ENCODE results near the gene LDAH. TPM values are rescaled to one million over a fixed set of nuclear protein-coding genes. Genes with fewer than 3 reads are reported as not detected.

LDAH gene
- total and polyA plus RNA-seq, 10 of the 15 experiments (the other 5 are each of a cell fraction or from before 2014, with no cell fraction given), result 17.9 to 44.7 (median 30.0) TPM

DNA sequence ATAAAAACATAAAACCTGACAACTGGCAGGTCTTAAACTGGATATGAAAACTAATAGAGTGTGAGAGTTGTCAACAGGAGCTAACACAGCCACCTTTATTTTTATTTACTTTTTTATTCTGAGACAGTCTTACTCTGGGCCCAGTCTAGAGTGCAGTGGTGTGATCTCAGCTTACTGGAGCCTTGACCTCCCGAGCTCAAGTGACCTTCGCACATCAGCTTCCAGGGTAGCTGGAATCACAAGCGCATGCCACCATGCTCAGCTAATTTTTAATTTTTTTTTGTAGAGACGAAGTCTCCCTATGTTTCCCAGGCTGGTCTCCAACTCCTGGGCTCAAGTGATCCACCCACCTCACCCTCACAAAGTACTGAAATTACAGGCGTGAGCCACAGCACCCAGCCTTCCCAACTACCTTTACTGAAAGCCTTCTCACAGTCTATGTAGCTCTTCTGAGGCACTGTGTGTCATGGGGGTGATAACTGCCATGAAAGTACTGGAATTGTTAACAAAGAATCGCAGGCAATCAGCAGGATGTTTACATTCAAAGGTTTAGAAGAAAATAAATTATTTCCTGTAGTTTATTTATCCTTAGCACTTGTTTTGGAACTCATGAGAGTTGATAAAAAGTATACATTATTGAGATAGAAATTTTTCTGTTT is 131.7 kb downstream of the LDAH start:
- intact Hi-C loops (cut with micrococcal nuclease; ENCODE audit: unreplicated experiment) (no loop called here), in situ Hi-C loops (cut with MboI) (no loop called here)
- ChIA-PET CTCF (interaction anchor here (1.4 kb wide), 1 partner anchor 30 kb away, joined by 7 read pairs; no protein-coding TSS in a partner anchor), RAD21 (ENCODE audit: unreplicated experiment) (interaction anchor here (0.8 kb wide), 1 partner anchor 40 kb away, joined by 3 read pairs; the partner anchor contains the start of gene HS1BP3), POLR2A (no interaction called here), SMC1A (ENCODE audit: uncharacterized antibody, unreplicated experiment) (interaction anchor here (0.6 to 0.9 kb wide), 2 partner anchors 53 to 92 kb away, joined by 5 to 6 read pairs; no protein-coding TSS in a partner anchor)
- no TSS peak for BruUV-seq (replicated peaks)
- 94% methylated on average over 6 of the region's 6 CpGs for WGBS (ENCODE audit: insufficient coverage, insufficient replicate concordance, low lambda C conversion rate, missing lambda C conversion rate)
- H3K36me3 ChIP-seq (ENCODE audit: control insufficient read depth in 2 of 2, insufficient read depth in 2 of 2, low read length in 1 of 2), result peaks cover 0 to 14% of the 10 kb centered on the region in 2 experiments; a peak in 3 of 4 replicates
- H3K79me2 ChIP-seq (ENCODE audit: control insufficient read depth, insufficient read depth, low read length), result no peaks in the 10 kb centered on the region; the same call in 1 of the 2 replicates
- H3K4me1 ChIP-seq (ENCODE audit: control insufficient read depth, insufficient read depth, low read length), result peaks cover 4% of the 10 kb centered on the region; the same call in 1 of the 2 replicates
- ATAC-seq, result no peak
- DNase-seq (ENCODE audit: low read depth, low spot score), result no peak
- H3K4me3 ChIP-seq, result no peak overlapping the region
- TF ChIP-seq ZNF217 (IDR thresholded peaks at IDR 0.05) (no peak), NFYA (IDR thresholded peaks at IDR 0.05; ENCODE audit: borderline replicate concordance, low read depth, low read length) (no peak), EP300 (IDR thresholded peaks at IDR 0.05; ENCODE audit: borderline replicate concordance in 1 of 2, control insufficient read depth in 1 of 2, low read depth in 2 of 2, low read length in 2 of 2) (no peak)
- H3K27ac ChIP-seq (ENCODE audit: control insufficient read depth, insufficient read depth), result no peak overlapping the region
- no peaks in the 10 kb centered on the region for H3K9me3 ChIP-seq (replicated peaks; ENCODE audit: control insufficient read depth, insufficient read depth, low read length)
- H3K9ac ChIP-seq (ENCODE audit: control insufficient read depth, insufficient read depth, low read length), result no peak overlapping the region
- no peak for FAIRE-seq
- no peak overlapping the region for H3K4me2 ChIP-seq (ENCODE audit: control insufficient read depth, insufficient read depth)
- no peak overlapping the region for H2AFZ ChIP-seq (ENCODE audit: control insufficient read depth, low read depth, low read length)
- no peaks in the 10 kb centered on the region for H4K20me1 ChIP-seq (ENCODE audit: control insufficient read depth, insufficient read depth)
- no peaks in the 10 kb centered on the region for H3K27me3 ChIP-seq (replicated peaks in 1 of 2; ENCODE audit: control insufficient read depth in 2 of 2, insufficient read depth in 2 of 2, low read length in 1 of 2)

DNA sequence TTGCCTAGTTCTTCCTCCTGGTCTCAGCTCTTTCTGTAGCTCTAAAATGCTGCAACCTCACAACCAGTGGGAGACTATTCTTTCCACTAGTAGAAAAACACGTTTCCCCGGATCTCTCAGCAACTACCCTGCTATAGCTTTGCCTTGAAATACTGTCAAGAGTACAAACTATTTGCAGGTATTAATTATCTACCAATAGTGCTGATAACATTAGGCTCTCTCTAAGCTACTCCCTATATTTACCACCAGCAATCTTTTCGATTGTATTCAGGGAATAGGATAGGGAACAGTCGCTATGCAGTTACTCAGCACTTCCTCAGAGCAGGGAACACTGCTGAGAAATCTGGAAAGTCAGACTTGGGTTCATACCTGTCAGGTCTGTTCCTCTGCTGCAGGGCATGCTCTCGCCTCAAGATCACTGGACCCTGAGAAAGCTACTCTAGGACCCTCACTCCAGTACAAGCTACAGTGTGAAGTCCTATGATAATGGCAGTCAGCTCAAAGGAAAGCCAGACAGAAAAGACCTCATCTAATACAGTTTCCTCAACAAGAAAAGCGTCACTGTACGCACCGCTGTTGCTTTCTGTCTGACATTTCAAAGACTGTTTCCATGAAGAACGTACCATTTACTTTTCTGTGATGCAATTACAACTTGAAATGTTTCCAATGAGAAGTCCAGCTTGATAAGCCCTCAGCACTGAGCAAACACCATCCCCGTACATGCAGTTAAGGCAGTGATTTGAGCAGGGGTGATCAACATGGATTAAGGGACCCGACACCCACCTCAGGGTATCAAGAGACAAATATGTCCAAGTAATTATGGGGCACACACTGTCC is 133.3 kb downstream of the LDAH start:
- ChIA-PET RAD21 (ENCODE audit: unreplicated experiment) (no interaction called here), SMC1A (ENCODE audit: uncharacterized antibody, unreplicated experiment) (interaction anchor here (0.6 kb wide), 1 partner anchor 93 kb away, joined by 3 read pairs; no protein-coding TSS in a partner anchor), CTCF (interaction anchor here (1.3 to 1.4 kb wide), 3 partner anchors 13 to 28 kb away, joined by 3 to 7 read pairs (median 3); no protein-coding TSS in a partner anchor), POLR2A (no interaction called here)
- in situ Hi-C loops (cut with MboI), result no loop called here
- BruUV-seq (replicated peaks), result no TSS peak
- Histone ChIP-seq H3K36me3 (ENCODE audit: control insufficient read depth in 2 of 2, insufficient read depth in 2 of 2, low read length in 1 of 2) (peaks cover 0 to 10% of the 10 kb centered on the region in 2 experiments; a peak in 3 of 4 replicates), H3K4me2 (ENCODE audit: control insufficient read depth, insufficient read depth) (no peak overlapping the region), H4K20me1 (ENCODE audit: control insufficient read depth, insufficient read depth) (no peaks in the 10 kb centered on the region), H2AFZ (ENCODE audit: control insufficient read depth, low read depth, low read length) (no peak overlapping the region), H3K27me3 (replicated peaks in 1 of 2; ENCODE audit: control insufficient read depth in 2 of 2, insufficient read depth in 2 of 2, low read length in 1 of 2) (no peaks in the 10 kb centered on the region), H3K9ac (ENCODE audit: control insufficient read depth, insufficient read depth, low read length) (no peak overlapping the region), H3K9me3 (replicated peaks; ENCODE audit: control insufficient read depth, insufficient read depth, low read length) (no peaks in the 10 kb centered on the region), H3K27ac (ENCODE audit: control insufficient read depth, insufficient read depth) (no peak overlapping the region), H3K4me1 (ENCODE audit: control insufficient read depth, insufficient read depth, low read length) (no peaks in the 10 kb centered on the region), H3K4me3 (no peak overlapping the region), H3K79me2 (ENCODE audit: control insufficient read depth, insufficient read depth, low read length) (no peaks in the 10 kb centered on the region)
- ATAC-seq (no peak), DNase-seq (ENCODE audit: low read depth, low spot score) (no peak), FAIRE-seq (no peak)
- 89% methylated on average over 11 of the region's 11 CpGs for WGBS (ENCODE audit: insufficient coverage, insufficient replicate concordance, low lambda C conversion rate, missing lambda C conversion rate)
- intact Hi-C loops (cut with micrococcal nuclease; ENCODE audit: unreplicated experiment), result no loop called here
- TF ChIP-seq ZBTB33 (IDR thresholded peaks at IDR 0.05) (no peak), POLR2A (IDR thresholded peaks at IDR 0.05; ENCODE audit: low read depth, low read length) (no peak), NFYB (IDR thresholded peaks at IDR 0.05; ENCODE audit: insufficient read depth, low read depth, low read length) (no peak)

Data from GM12878 (cell line).